HG03565 (cell line): ENCODE results near the gene SMO.
"Not testable (repeated sequence)": the region's sequence is repeated elsewhere in the genome, so short reads cannot be mapped to it uniquely, and the experiment has no call there.

Source experiments
- ATAC-seq: cut with Tn5 transposase; IDR thresholded peaks from one replicate; pipeline ENCODE4 v1.9.1; 2021; ENCODE audit warnings: mild to moderate bottlenecking, moderate library complexity; ENCODE audit not compliant: unreplicated experiment

SMO gene

DNA sequence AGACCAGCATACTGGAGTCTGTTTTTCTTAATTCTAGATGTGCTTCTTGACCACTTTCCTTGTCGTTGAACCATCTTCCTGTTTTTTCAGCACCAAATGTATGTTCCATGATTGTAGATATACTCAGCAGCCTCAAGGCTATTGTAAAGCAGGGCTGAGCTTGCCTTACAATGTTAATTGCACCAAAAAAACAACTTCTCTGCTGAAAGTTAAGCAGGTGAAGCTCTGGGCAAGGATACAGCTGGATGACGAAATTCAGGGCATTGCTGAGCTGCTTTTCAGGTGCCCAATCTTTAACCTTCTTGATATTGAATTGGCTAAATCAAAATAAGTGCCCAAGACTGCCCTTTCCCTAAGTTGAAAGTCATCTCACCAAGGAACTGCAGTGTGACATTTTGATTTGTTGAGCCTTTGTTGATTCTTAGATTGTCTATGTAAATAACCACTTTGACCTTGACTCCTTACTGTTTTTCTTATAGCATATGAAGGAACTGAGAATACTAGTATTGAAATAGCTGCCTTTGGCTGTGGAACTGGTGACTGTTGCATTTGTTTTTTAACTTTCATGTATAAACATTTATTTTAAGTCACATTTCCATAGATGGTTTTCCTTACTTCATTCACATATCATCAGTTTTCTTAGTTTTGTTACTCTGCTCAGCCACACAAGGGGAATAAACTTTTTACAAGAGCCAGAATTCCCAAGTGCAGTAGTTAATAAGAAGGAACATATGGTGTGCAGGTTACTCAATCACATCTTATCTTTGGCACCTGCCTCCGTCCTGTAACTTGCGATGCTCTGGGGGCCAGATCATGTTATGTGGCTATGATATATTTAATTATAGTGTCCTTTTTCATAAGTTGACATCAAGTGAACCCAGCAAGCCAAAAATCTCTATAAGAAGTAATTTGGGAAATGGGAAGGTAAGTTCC lies 39.5 kb downstream of the SMO start:
- no peak for ATAC-seq

DNA sequence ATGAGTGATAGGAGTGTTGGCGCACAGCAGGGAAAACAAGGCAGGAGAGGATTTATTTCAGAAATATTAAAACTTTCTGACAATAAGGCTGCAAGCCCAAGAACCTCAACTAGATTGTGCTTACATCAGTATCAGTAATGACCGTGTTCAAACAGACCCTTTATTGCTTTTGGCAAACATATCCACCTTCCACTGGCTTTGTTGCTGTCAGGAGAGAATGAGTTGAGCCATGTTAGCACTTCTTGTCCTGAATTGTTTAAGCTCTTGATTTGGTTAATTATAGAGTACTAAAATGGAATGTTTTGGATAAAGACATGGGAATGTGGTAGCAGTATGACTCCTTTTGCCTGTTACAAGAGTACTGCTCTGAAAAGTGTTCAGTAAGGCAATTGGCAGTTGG lies 40.2 kb downstream of the SMO start:
- ATAC-seq: no peak

DNA sequence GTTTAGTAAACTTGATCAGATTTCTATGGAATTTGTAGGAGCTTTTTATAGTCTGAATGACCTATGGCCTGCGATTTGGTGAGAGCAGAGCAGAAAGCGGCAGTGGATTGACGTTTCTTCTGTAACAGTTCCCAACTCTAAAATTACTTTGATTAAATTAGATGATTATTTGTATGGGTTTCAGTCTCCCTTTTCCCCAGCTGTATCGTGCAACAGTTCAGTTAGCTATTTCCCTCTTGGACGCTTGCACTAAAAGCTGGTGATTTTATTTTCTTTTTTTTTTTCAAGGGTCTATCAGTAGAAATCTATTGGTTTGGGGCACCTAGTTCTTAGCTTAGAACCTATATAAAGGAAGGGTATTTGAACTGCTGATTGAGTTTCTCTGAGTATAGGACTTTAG lies 43.2 kb downstream of the SMO start:
- no peak for ATAC-seq

DNA sequence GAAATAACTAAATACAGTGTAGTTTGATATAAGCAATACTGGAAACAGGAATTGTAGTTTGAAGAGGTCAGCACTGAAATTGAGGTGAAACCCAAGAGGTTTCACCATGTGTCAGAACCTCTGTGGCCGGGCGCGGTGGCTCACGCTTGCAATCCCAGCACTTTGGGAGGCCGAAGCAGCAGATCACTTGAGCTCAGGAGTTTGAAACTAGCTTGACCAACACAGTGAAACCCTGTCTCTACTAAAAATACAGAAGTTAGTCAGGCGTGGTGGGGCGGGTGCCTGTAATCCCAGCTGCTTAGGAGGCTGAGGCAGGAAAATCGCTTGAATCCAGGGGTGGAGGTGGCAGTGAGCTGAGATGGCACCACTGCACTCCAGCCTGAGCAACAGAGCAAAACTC lies 50.1 kb downstream of the SMO start:
- ATAC-seq: no peak

DNA sequence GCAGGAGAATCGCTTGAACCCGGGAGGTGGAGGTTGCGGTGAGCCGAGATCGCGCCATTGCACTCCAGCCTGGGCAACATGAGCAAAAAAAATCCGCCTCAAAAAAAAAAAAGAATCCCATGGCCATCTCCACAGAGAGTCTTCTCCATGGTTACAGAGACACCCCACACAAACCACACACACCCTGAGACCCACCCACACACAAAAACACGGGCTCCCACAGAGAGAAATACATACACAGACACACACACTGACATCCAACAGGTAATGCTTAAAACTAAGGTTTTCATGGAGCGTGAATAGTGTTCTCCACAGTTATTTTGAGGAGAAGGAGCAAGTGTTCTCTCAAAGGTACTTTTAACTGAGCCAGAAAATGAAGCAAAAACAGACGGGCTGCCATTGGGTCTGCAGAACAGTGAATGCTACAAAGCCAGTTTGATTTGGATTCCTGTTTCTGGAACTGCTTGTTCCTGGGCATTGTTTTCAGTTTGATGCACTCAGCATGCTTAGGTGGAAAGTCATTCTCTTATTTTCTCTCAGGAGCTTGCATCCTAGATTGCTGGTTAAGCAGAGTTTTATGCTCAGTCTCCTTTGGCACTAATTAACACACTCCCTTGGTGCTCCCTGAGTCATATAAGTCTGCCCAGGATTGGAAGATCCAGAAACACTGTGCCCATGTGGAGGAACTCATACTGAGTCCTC lies 51.8 kb downstream of the SMO start:
- ATAC-seq: no peak

DNA sequence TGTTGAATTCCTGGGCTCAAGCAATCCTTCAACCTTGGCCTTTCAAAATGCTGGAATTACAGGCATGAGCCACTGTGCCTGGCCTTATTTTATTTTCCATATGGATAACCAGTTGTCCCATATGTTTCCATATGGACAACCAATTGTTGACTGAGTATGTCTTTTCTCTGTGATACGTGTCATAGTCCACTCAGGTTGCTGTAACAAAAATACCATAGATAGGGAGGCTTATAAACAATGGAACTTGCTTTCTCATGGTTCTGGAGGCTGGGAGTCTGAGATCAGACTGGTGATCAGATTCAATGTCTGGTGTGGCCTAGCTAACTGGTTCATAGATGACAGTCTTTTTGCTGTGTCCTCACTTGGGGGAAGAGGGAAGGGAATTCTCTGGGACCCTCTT lies 55.8 kb downstream of the SMO start:
- no peak for ATAC-seq

DNA sequence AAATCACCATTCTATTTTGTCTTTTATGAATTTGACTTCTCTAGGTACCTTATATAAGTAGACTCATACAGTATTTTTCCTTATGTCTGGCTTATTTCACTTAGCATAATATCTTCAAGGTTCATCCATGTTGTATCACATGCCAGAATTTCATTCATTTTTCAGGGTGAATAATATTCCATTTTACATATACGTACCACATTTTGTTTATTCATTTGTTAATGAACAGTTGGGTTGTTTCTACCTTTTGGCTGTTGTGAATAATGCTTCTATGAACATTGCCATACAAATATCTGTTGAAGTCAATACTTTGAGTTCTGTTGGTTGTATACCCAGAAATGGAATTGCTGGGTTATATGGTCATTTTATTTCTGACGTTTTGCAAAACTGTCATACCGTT lies 57.1 kb downstream of the SMO start:
- ATAC-seq: no peak

DNA sequence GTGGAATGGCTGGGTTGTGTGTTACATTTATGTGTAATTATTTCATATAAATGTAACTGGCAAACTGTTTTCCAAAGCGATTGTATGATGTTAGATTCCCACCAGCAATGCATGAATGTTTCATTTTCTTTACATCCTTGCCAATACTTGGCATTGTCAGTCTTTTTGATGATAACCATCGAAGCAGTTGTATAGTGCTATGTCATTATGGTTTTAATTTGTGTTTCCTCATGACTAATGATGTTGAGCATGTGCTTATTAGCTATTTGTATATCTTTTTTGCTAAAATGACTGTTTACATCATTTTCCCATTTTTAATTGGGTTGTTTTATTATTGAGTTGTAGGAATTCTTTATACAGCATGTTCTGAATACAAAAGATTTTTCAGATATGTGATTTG lies 58.7 kb downstream of the SMO start:
- no peak for ATAC-seq

DNA sequence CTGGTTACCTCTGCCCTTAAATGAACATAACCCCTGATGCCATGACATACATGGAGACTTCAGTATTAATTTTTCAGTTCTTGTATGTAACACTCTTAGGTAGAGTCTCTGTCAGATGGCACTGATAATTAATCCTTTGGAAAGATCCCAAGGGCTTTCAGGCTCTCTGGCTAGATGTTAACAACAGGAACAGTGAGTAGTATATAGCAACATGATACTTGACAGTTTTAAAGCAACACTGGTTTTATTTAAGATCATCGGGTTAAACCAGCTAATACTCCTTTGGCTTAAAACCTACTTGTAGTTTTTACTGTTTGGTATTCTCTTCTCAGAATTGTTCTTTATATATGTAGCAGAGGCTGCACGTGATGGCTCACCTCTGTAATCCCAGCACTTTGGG lies 63.7 kb downstream of the SMO start:
- ATAC-seq: no peak

DNA sequence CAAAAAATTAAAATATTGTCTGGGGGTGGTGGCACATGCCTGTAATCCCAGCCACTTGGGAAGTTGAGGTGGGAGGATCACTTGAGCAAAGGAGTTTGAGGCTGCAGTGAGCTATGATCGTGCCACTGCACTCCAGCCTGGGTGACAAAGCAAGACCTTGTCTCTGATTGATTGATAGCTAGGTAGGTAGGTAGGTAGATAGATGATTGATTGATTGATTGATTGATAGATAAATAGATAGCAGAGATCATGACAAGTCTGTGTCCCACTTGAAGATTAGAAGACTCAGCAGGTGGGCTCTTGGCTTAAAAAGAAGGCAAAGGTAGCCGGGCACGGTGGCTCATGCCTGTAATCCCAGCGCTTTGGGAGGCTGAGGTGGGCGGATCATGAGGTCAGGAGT lies 64.2 kb downstream of the SMO start:
- not testable (repeated sequence) for ATAC-seq

DNA sequence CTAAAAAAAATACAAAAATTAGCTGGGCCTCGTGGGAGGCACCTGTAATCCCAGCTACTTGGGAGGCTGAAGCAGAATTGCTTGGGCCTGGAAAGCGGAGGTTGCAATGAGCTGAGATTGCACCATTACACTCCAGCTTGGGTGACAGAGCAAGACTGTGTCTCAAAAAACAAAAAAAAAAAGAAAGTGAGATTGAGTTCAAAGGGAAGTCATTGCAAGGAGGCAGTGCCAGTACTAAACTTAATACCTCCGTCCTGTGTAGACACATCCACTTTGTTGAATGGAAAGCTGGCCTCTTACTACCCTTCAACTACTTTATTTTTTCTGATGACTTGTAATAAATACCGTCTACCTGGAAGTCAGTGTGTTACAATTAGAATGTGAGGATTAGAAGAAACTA lies 67.4 kb downstream of the SMO start:
- no peak for ATAC-seq

DNA sequence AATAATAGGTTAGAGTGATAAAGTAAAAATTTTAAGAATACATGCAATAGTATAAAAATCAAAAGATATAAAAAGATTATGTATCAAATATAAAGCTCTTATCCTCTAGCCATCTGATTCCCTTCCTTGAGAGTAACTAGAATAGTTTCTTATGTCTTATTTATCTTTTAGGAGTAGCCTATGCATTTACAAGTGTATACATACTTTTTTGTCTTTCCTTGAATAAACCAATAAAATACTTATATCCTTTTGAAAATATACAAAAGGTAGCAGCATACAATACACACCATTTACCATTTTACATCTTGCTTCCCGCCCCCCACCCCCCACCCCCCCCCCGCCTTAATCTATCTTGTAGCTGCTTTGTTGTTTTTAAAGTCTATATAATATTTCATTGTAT lies 67.8 kb downstream of the SMO start:
- ATAC-seq: no peak

DNA sequence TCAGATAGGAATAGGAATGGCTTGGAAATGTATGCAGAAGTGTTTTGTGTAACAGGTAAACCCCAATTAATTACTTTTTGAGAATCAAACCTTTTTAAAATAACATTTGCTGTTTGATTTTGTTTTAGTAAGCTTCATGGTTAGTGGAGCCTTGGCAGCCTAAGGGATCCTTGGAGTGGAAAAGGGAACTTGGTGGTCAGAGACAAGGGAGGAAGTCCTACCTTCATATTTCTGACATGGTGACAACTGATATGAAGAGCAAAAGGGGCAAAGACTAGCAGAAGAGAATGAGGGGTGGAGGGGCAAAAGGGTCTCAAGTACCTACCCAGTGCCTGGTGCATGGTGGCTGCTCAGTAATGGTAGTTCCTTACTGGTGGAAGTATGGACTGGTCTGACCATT lies 68.7 kb downstream of the SMO start:
- ATAC-seq: no peak

DNA sequence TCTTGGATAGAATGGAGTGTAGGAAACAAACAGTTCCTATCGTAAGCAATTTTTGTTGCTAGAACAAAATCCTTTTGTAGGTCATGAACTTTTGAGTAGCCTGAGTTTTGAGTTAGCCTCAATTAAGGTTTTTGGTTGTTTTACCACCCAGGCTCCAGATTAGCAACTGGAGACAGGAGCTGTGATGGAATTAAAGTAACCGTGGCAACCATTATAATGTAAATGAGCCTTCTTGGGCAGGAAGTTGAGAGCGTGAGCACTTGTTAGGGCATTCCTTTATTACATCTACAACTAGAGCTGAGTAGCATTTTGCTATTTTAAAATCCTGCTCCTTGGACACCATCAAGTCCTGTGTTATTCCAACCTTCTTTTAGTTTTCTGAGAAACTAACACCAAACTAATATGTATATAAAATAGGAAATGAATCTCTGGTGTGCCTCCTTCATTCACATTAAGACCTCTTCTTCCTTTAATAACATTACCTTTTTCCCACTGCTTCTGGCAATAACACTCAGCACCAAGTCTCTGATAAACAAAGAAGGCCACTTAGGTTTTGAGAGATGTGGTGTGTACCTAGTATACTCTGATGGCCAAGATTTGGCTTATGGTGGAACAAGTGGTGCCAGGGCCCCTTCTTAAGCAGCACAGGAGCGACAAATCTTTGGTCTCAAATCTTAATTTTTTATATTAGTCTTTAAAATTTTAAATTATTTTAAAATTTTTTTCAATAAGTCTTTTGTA lies 70.4 kb downstream of the SMO start:
- no peak for ATAC-seq

DNA sequence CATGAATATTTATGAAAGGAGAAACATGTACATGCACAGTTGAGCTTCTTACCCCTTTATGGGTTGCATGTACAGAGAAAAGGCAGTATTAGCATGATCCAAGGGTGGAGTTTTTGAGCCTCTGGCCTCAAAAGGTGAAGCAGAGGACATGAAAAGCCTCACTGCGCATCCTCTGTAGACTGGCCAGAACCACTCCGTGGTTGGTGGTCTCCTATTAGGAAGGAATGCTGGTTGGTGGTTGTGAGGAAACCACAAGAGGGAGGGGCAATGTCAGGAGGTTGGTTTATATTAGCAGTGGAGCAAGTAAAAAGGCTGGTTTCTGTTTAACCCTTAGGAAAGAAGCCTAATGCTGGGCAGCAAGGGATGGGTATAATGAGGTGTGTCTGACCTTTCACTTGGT lies 73.9 kb downstream of the SMO start:
- ATAC-seq: no peak
